ENCODE measurements around the gene MRPS31.
"Not testable (repeated sequence)": the region's sequence is repeated elsewhere in the genome, so short reads cannot be mapped to it uniquely, and the experiment has no call there.

Gene MRPS31

DNA sequence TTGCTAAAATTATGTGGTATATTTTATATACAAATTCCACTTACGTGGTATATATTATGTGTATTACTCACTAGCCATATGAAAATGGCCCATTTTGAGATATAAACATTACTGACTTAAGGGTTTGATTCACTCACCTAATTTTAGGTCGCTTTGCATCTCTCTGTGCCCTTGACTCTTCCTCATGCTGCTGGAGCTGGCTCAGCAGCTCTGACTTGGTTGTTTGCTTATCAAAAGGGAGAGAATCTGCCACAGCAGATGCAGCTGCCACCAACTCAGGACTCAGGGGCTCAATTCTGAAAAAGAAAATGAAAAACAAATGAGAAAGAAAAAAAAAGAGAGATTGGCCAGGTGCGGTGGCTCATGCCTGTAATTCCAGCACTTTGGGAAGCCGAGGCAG, 12.2 kb downstream of the MRPS31 start:
- no peak for DNase-seq

DNA sequence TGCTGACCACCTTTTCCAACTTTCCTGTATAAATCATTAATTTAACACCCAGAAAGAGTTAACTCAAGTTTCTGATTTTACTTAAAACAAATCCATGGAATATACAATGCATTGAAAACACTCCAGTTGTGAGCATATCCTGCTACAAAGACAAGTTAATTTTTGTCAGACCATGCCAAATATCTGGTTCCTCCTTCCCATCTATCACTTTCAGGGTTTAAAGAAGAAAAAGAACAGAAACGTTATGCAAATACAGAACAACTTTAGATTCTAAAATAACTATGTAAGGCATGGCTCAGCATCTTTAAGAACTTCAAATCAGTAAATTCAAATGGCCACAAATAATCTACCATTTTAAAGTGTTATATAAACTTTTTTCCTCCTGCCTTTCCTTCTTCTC, 14.9 kb downstream of the MRPS31 start:
- no peak for DNase-seq

DNA sequence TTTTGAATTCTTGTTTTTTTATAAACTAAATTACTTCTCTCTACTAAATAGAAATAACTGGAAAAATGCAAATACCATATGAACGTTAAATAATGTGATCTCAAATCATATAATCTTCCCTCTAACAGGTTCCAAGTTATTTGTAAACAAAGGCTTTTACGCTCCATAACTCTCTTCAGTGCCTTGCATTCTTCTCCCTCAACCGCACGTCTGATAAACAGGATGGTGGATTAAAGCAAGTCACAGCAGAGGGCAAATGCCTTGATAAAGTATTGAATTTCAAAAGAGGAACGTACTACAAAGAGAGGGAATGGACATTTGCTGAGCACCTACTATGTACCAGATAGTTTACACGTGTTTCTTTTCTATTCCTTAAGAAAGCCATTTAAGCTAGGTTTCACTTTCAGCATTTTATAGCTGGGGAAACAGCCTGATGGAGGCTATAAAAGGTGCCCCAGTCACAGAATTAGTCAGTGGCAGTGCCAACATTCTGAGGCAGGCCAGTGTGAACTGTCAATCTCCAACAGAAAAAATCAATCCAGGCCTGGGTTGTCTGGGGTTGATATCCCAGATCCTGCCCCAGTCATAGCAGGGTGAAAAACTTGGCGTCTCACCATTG, 15.8 kb downstream of the MRPS31 start:
- DNase-seq, result no peak

DNA sequence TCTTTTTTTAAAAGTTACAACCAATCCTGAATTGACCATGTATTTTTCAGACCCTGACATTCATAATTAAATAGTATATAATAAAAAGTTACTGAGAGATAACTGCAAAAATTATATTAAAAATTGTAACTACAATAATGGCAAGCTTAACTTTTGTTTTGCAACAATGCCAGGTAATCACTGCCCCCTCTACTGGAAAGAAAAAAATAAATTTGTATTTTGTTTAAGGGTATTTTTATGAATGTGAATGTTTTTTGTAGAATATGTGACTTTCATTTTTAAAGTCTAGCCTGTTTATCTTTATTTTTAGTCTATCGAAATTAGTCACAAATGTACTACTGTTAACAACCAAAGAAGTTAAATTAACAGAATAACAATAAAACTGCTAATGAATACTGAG, 21.7 kb downstream of the MRPS31 start:
- no peak for DNase-seq

DNA sequence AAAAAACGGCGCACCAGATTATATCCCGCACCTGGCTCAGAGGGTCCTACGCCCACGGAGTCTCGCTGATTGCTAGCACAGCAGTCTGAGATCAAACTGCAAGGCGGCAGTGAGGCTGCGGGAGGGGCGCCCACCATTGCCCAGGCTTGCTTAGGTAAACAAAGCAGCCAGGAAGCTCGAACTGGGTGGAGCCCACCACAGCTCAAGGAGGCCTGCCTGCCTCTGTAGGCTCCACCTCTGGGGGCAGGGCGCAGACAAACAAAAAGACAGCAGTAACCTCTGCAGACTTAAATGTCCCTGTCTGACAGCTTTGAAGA, 35.8 kb downstream of the MRPS31 start:
- DNase-seq, result not testable (repeated sequence)

DNA sequence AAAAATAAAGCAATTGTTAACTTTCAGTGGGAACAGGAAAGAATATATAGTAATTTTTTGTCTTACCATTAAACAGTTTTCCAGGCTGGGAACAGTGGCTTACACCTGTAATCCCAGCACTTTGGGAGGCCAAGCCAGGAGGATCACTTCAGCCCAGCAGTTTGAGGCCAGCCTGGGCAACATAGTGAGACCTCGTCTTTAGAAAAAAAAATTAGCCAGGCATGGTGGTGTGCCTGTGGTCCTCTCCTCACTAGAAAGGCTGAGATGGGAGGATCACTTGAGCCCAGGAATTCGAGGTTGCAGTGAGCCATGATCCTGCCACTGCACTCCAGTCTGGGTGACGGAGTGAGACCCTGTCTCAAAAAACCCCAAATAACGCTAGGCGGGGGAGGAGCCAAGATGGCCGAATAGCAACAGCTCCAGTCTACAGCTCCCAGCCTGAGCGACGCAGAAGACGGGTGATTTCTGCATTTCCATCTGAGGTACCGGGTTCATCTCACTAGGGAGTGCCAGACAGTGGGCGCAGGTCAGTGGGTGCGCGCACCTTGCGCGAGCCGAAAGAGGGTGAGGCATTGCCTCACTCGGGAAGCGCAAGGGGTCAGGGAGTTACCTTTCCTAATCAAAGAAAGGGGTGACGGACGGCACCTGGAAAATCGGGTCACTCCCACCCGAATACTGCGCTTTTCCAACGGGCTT, 36.3 kb downstream of the MRPS31 start:
- DNase-seq, result not testable (repeated sequence)

DNA sequence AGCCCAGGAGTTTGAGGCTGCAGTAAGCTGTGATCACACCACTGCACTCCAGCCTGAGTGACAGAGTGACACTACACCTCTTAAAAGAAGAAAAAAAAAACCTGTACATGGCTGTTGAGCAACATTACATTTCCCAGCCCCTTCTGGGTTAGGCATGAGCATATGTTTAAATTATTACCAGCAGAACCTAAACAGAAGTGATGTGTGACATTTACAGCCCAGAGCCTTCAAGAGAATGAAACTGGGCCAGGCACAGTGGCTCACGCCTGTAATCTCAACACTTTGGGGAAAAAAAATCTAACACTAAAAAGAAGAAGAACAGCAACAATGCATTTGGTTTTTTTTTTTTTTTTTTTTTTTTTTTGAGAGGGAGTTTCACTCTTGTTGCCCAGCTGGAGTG, 38.3 kb downstream of the MRPS31 start:
- no peak for DNase-seq

DNA sequence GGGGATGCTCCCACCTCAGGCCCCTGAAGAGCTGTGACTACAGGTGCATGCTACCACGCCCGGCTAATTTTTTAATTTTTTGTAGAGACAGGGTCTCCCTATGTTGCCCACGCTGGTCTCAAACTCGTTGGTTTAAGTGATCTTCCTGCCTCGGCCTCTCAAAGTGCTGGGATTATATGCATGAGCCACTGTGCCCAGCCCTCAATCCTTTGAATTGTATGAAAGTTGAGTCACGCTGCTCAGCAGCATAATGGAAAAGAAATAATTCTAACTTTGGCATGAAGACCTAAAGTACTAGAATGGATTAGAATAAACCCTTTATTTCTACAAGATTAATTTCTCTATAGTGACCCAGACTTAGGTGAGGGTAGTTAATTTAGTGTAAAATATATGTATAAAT, 42.4 kb downstream of the MRPS31 start:
- no peak for DNase-seq

DNA sequence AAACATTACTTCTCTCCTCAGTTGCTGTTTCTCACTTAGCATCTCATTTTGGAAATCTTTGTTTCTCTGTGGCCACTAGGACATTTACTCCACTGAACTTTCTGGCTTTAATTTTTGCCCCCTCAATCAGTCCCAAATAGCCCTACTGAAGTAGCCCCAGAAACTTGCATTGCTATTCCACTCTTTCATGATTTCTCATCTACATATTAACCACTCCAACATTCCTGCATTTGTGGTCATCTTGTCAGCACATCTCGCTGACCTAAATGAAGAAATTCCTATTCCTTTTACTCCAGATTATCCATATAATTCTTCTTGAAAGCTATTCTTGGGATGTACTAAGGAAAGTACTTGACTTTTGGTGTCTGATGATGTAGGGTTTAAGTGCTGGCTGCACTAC, 56.6 kb downstream of the MRPS31 start:
- DNase-seq, result not testable (repeated sequence)

DNA sequence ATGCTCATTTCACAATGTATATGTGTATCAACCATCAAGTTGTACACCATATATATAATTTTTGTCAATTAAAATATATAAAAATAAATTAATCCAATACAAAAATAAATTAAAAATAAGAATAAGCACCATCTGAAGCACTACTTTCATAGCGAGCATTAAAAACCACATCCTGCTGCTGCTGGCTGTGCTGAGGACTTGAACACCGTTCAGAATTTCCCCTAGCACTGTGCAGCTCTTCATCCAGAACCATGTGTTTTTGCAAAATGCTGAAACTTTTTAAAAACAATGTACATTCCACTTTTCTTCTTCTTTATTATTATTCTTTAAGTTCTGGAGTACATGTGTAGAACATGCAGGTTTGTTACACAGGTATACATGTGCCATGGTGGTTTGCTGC, 64.6 kb downstream of the MRPS31 start:
- no peak for DNase-seq

DNA sequence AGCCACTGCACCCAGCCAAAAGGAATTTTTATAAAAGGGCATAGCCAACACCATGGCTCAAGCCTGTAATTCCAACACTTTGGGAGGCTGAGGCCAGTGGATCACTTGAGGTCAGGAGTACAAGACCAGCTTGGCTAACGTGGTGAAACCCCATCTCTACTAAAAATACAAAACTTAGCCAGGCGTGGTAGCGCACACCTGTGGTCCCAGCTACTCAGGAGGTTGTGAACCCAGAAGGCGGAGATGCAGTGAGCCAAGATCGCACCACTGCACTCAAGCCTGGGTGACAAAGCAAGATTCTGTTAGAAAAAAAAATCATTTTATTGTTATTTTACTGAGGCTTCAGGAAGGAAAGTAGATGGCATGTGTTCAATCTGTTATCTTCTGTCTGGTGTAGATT, 73.3 kb downstream of the MRPS31 start:
- DNase-seq, result no peak

DNA sequence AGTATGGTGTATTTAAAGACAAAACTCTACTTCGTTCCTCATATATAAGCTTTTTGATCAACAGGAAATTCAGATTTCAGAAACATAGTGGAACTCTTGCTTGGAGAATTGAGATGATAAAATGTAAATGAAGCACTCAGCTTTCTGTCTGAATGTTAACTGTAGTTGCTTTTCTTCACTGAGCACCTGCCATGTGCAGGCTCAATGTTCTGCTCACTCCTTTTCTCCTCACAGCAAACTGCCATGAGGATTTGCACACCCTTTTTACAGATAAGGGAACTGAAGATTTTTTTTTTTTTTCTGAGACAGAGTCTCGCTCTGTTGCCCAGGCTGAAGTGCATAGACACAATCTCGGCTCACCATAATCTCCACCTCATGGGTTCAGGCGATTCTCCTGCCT, 76.6 kb downstream of the MRPS31 start:
- DNase-seq, result no peak

DNA sequence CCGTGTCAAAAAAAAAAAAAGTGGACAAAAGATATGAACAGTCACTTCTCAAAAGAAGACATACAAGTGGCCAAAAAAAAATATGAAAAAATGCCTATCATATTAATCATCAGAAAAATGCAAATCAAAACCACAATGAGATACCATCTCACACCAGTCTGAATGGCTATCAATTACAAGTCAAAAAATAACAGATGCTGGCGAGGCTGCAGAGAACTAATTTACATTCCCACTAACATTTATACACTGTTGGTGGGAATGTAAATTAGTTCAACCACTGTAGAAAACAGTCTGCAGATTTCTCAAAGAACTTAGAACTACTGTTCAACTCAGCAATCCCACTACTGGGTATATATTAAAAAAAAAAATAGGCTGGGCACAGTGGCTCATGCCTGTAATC, 78.0 kb downstream of the MRPS31 start:
- no peak for DNase-seq

DNA sequence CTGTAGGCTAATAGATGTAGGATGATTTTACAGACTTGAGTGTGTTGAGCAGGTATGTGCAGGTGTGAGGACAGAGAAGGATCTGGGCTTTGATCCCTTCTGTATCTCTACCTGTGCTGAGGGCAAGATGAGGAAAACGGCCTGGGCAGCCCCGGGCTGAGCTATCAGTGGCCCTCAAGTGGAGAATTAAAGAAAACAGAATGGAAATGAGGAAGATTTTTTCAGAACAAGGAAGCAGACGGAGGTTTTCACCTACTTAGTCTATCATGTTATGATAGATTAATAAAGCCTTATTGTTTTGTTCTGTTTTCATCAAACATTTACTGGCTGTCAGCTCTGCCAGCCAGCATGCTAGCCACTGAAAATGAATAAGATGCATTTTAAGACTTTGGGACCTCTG, 82.2 kb downstream of the MRPS31 start:
- DNase-seq, result no peak

DNA sequence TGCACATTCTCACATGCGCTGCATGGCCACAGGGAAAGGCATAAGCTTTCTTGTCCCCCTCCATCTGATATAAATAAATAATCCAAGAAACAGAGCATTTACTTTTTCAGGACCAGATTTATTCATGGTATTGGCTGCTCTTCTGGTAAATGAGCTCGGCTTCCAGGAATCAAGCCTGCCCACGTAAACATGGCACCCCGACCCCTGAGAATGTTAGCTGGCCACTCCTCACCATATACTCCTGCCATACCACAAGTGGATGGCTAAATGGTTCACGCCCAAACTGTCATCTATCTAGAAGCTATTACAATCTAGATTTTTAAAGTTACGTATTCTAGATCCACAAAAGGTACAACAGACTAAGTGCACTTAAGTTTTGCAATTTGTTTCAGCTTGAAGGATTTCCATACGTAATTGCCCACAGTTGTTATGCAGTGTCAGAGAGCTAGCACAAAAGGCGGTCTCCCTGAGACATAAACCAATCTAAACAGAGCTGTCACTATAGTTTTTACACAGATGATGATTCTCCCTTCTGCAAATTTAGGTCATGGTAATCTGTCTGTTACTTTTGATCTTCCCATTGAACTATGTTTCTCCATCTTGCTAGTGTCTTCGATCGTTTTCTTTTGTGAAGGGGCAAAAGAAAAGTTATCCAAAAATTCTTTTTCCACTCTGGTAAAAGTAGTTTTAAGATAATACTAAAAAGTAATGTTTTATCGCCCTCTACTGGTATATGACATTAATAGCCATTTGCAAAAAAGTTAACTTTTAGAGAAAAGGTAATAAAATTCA, 88.3 kb downstream of the MRPS31 start:
- no peak for DNase-seq

DNA sequence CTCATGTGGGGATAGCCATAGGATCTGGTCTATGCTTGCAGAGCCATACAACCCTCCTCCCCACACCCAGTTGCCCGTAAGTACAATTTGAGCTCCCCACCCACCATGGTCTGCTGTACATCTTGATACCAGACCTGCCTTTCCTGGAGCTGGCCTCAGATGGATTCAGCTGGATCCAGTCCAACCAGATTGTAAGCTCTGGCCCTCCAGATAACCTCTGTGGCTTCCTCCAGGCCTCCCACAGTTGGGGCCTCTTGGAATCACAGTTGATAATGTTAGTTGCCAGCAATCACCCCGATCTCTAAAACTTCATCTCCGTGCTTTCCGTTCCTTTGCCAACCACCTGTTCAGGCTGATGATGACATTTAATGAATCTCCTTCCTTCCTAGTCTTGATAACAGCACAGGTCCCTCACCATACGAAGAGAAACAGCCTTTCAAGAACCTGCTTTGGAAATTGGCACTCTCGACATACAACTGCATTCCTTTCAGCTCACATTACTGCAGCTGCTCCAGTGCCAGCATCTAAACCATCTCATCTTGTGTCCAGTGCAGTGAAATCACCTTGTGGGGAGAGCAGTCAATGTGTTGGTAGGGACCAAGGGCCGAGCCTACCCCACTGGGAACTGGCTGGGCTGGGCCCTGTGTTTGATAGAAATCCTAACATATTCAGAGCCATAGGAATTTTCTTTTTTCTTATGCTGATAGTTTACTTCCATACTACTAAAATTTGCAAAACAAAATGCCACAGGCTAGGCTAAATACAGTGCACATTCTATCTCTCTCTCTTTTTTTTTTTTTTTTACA, 89.4 kb downstream of the MRPS31 start:
- no peak for DNase-seq

DNA sequence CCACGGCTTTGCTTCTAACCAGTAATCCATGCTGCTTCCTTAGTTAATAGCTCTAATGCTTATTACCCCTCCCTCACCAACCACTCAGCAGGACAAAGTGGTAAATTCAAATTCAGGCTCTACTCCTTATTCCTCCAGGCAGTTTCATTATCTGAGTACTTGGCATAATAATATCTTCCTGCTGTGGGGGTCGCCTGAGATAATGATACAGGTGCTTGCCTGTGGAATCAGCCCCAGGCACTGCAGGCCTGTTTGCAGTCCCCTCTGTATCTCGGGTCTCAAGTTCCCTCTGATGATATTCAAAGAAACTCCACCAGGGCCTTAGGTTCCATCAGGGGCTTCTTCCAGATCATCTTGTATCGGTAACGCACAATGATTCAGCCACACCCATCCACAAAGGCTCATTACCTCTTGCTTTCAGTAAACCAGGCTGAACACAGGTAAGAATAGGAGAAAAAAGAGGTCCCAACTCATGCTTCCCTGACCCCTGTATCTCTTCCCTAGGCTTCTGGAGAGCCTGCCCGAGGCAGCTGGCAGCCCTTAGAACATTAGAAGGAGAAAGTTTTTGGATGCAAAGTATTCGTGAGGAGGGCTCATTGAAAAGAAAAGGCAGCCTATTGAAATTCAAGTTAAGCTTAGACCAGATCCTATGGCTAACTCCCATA, 90.2 kb downstream of the MRPS31 start:
- no peak for DNase-seq

DNA sequence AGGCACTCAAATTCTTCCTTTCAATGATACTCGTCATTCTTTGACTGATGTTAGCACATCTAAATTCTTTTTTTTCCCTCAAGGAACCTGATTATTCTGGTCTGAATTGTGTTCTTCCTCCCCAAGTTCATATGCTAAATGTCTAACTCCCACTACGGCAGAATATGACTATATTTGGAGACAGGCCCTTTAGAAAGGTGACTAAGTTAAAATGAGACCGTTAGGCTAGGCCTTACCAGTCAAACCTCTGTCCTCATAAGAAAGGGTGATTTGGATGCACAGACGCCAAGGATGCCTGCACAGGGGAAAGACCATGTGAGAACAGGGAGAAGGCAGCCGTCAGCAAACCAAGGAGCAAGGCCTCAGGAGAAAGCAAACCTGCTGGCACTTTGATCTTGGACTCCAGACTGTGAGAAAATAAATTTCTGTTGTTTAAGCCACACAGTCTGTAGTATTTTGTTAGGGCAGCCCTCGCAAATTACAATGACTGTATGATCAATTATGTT, 91.5 kb downstream of the MRPS31 start:
- DNase-seq, result no peak
